ENCODE results near the gene VPS51. TPM values are rescaled to one million over a fixed set of nuclear protein-coding genes. Genes with fewer than 3 reads are reported as not detected.
A peak's percentile ranks its signal among the peaks of the same experiment; 100 is the strongest.

VPS51 gene
- total RNA-seq, 1 experiment from 2014 or later: 123 TPM

- no peak for TF ChIP-seq SMAD3 (CRISPR knock-in tag; IDR thresholded peaks at IDR 0.05; ENCODE audit: borderline replicate concordance)
- TF ChIP-seq NR3C1 (CRISPR knock-in tag; conservative IDR thresholded peaks at IDR 0.05; ENCODE audit: low read depth): no peak
- no peak for TF ChIP-seq ZMAT4 (CRISPR knock-in tag; IDR thresholded peaks at IDR 0.05)
- no peak for TF ChIP-seq E2F1 (CRISPR knock-in tag; IDR thresholded peaks at IDR 0.05)
- TF ChIP-seq E2F5 (CRISPR knock-in tag; IDR thresholded peaks at IDR 0.05): no peak
- TF ChIP-seq ARID4B (CRISPR knock-in tag; IDR thresholded peaks at IDR 0.05; ENCODE audit: borderline replicate concordance): no peak
These were observed 19.5 kb downstream of the VPS51 start (continued) for GRCh38 chr11:65115361-65116082.

GRCh38 chr11:65116370-65117205 is 20.6 kb downstream of the VPS51 start:
- POLR2A ChIA-PET: interaction anchor here (0.6 to 2.3 kb wide), 4 partner anchors 21 to 84 kb away, joined by 3 to 11 read pairs (median 4); partner anchors contain the start of gene CAPN1
- TF ChIP-seq STAT6 (CRISPR knock-in tag; conservative IDR thresholded peaks at IDR 0.05; ENCODE audit: low read depth) (no peak), NFE2L1 (CRISPR knock-in tag; IDR thresholded peaks at IDR 0.05) (peak; percentile 87), KAT7 (CRISPR knock-in tag; IDR thresholded peaks at IDR 0.05; ENCODE audit: borderline replicate concordance) (peak; percentile 95), GTF2I (CRISPR knock-in tag; conservative IDR thresholded peaks at IDR 0.05) (no peak), ZNF281 (CRISPR knock-in tag; IDR thresholded peaks at IDR 0.05) (peak; percentile 92), ZNF317 (CRISPR knock-in tag; IDR thresholded peaks at IDR 0.05; ENCODE audit: borderline replicate concordance, low read depth) (peak; percentile 55; the same call in 1 of the 2 replicates), ZNF532 (CRISPR knock-in tag; IDR thresholded peaks at IDR 0.05; ENCODE audit: borderline replicate concordance) (no peak), MXD4 (CRISPR knock-in tag; IDR thresholded peaks at IDR 0.05; ENCODE audit: borderline replicate concordance) (no peak), OVOL2 (CRISPR knock-in tag; IDR thresholded peaks at IDR 0.05; ENCODE audit: borderline replicate concordance) (no peak)

More at GRCh38 chr11:65116370-65117205, 20.6 kb downstream of the VPS51 start:
- Mint-ChIP-seq H3K27me3 (ENCODE audit: low read depth) (no peaks in the 10 kb centered on the region), H3K9me3 (no peaks in the 10 kb centered on the region), H3K36me3 (peaks cover 33% of the 10 kb centered on the region), H3K27ac (peak overlapping the region; percentile 86), H3K4me1 (peaks cover 19% of the 10 kb centered on the region), H3K4me3 (peak overlapping the region; percentile 86)
- DNase-seq (ENCODE audit: low spot score) (no peak), ATAC-seq (peak; percentile 0; the same call in 1 of the 2 replicates)
- CTCF ChIA-PET: interaction anchor here (0.9 to 2.9 kb wide), 15 partner anchors 9 to 338 kb away, joined by 3 to 18 read pairs (median 7); partner anchors contain the start of genes ARL2, CAPN1, CDC42BPG and CDC42EP2
